Gastrocnemius medialis (tissue), 4 donors: ENCODE measurements around the gene ISLR2.

Experiments used
- CTCF ChIP-seq, 5 experiments: fragments of 450-650 bp in 3 of 5; fragments of 200-600 bp in 2 of 5; sonication (generic) in 2 of 5; IDR thresholded peaks in 4 of 5; conservative IDR thresholded peaks in 1 of 5; 1 replicate in 4 of 5; 2 replicates in 1 of 5; pipeline ENCODE4 v1.5.1; 2016 to 2019; ENCODE audit warnings: antibody characterized with exemption in 5 of 5, mild to moderate bottlenecking in 3 of 5, moderate library complexity in 3 of 5
- POLR2A ChIP-seq, 2 donors: fragments of 450-650 bp; IDR thresholded peaks; one replicate each; pipeline ENCODE4 v1.6.1; 2017; ENCODE audit warnings: antibody characterized with exemption in 2 of 2, mild to moderate bottlenecking in 2 of 2, moderate library complexity in 2 of 2

- TF ChIP-seq POLR2A (IDR thresholded peaks at IDR 0.05), result no peak
- no peak for TF ChIP-seq CTCF (IDR thresholded peaks at IDR 0.05 in 4 of 5, conservative IDR thresholded peaks at IDR 0.05 in 1 of 5)
These were observed 44.0 kb downstream of the ISLR2 start for GRCh38 chr15:74174219-74174957.
